ENCODE measurements around the gene KPNA1. TPM values are rescaled to one million over a fixed set of nuclear protein-coding genes. Genes with fewer than 3 reads are reported as not detected.

Gene KPNA1
- total and polyA plus RNA-seq, 3 donors from 2014 or later, result 48.1 to 88.2 (median 64.0) TPM

GRCh38 chr3:122555275-122556071 lies 40.7 kb upstream of the KPNA1 start:
- H3K27ac ChIP-seq, result no peak overlapping the region

GRCh38 chr3:122553171-122553570 lies 38.4 kb upstream of the KPNA1 start:
- 59 to 60% methylated on average over 3 of the region's 3 CpGs for WGBS, 2 donors
- no peak for DNase-seq
- Histone ChIP-seq H3K4me3 (no peak overlapping the region), H3K27ac (no peak overlapping the region), H3K36me3 (ENCODE audit: low read depth, missing control alignments) (no peaks in the 10 kb centered on the region), H3K9me3 (no peaks in the 10 kb centered on the region), H3K4me1 (no peaks in the 10 kb centered on the region), H3K27me3 (no peaks in the 10 kb centered on the region)
- TF ChIP-seq POLR2A (IDR thresholded peaks at IDR 0.05), result no peak
- TF ChIP-seq CTCF (IDR thresholded peaks at IDR 0.05), result no peak
- intact Hi-C loops (cut with DNase I; ENCODE audit: low total_unique reads), result no loop called here

More at GRCh38 chr3:122555275-122556071, 40.7 kb upstream of the KPNA1 start:
- DNase-seq, result no peak
- Histone ChIP-seq H3K4me3 (no peak overlapping the region), H3K27me3 (no peaks in the 10 kb centered on the region), H3K36me3 (ENCODE audit: low read depth, missing control alignments) (no peaks in the 10 kb centered on the region), H3K9me3 (no peaks in the 10 kb centered on the region), H3K4me1 (no peaks in the 10 kb centered on the region)
- WGBS, 2 donors, result 83 to 87% methylated on average over 6 of the region's 6 CpGs
- intact Hi-C loops (cut with DNase I; ENCODE audit: low total_unique reads), result no loop called here
- TF ChIP-seq CTCF (IDR thresholded peaks at IDR 0.05) (no peak), POLR2A (IDR thresholded peaks at IDR 0.05) (no peak)

- Histone ChIP-seq H3K27ac (no peak overlapping the region), H3K4me3 (no peak overlapping the region), H3K36me3 (ENCODE audit: low read depth, missing control alignments) (no peaks in the 10 kb centered on the region), H3K4me1 (no peaks in the 10 kb centered on the region), H3K9me3 (no peaks in the 10 kb centered on the region), H3K27me3 (no peaks in the 10 kb centered on the region)
- no peak for DNase-seq
- TF ChIP-seq CTCF (IDR thresholded peaks at IDR 0.05) (no peak), POLR2A (IDR thresholded peaks at IDR 0.05) (no peak)
- intact Hi-C loops (cut with DNase I; ENCODE audit: low total_unique reads), result no loop called here
- WGBS, 2 donors, result 88 to 100% methylated on average over 1 of the region's 1 CpG
Measured at GRCh38 chr3:122548619-122549018, 33.9 kb upstream of the KPNA1 start.

GRCh38 chr3:122548076-122548475 lies 33.3 kb upstream of the KPNA1 start:
- no peak for DNase-seq
- H3K27ac ChIP-seq, result no peak overlapping the region
- H3K36me3 ChIP-seq (ENCODE audit: low read depth, missing control alignments), result no peaks in the 10 kb centered on the region
- H3K4me3 ChIP-seq, result no peak overlapping the region
- no peaks in the 10 kb centered on the region for H3K27me3 ChIP-seq
- TF ChIP-seq POLR2A (IDR thresholded peaks at IDR 0.05), result no peak
- TF ChIP-seq CTCF (IDR thresholded peaks at IDR 0.05), result no peak
- 84 to 89% methylated on average over 3 of the region's 3 CpGs for WGBS, 2 donors
- no peaks in the 10 kb centered on the region for H3K4me1 ChIP-seq
- intact Hi-C loops (cut with DNase I; ENCODE audit: low total_unique reads), result no loop called here
- no peaks in the 10 kb centered on the region for H3K9me3 ChIP-seq

GRCh38 chr3:122546151-122546550 lies 31.4 kb upstream of the KPNA1 start:
- intact Hi-C loops (cut with DNase I; ENCODE audit: low total_unique reads), result no loop called here
- H3K9me3 ChIP-seq, result no peaks in the 10 kb centered on the region
- DNase-seq, result no peak
- no peaks in the 10 kb centered on the region for H3K36me3 ChIP-seq (ENCODE audit: low read depth, missing control alignments)
- TF ChIP-seq CTCF (IDR thresholded peaks at IDR 0.05) (no peak), POLR2A (IDR thresholded peaks at IDR 0.05) (no peak)
- H3K27ac ChIP-seq, result no peak overlapping the region
- no peaks in the 10 kb centered on the region for H3K27me3 ChIP-seq
- WGBS, 2 donors, result 84 to 90% methylated on average over 5 of the region's 5 CpGs
- no peak overlapping the region for H3K4me3 ChIP-seq
- H3K4me1 ChIP-seq, result no peaks in the 10 kb centered on the region
